ENCODE measurements around the gene PRKD1.

DNA sequence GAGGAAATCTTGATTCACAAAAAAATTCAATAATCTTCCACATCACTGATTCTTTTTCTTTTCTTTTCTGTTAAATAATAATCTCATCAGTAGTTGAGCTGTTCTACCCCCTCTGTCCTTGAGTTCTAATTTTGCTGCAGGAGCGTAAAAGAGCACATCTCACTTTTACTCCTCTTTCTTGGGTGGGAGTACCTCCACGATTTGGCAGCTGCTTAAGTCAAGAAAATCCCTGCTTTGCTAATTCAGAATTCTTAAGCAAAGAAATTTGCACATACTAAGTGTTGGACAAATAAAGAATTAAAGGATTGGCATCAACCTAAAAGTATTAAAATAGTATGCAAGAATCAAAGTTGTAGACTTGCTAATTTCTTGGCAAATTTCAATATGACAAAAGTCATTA is 128.8 kb downstream of the PRKD1 start:
- TF ChIP-seq, protein P1, sequence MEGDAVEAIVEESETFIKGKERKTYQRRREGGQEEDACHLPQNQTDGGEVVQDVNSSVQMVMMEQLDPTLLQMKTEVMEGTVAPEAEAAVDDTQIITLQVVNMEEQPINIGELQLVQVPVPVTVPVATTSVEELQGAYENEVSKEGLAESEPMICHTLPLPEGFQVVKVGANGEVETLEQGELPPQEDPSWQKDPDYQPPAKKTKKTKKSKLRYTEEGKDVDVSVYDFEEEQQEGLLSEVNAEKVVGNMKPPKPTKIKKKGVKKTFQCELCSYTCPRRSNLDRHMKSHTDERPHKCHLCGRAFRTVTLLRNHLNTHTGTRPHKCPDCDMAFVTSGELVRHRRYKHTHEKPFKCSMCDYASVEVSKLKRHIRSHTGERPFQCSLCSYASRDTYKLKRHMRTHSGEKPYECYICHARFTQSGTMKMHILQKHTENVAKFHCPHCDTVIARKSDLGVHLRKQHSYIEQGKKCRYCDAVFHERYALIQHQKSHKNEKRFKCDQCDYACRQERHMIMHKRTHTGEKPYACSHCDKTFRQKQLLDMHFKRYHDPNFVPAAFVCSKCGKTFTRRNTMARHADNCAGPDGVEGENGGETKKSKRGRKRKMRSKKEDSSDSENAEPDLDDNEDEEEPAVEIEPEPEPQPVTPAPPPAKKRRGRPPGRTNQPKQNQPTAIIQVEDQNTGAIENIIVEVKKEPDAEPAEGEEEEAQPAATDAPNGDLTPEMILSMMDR (IDR thresholded peaks at IDR 0.05; ENCODE audit: low read length) = no peak
- no peak for TF ChIP-seq EZH2 (IDR thresholded peaks at IDR 0.05; ENCODE audit: borderline replicate concordance, low read length)
